ENCODE results near the gene MROH7.

The MROH7 gene

DNA sequence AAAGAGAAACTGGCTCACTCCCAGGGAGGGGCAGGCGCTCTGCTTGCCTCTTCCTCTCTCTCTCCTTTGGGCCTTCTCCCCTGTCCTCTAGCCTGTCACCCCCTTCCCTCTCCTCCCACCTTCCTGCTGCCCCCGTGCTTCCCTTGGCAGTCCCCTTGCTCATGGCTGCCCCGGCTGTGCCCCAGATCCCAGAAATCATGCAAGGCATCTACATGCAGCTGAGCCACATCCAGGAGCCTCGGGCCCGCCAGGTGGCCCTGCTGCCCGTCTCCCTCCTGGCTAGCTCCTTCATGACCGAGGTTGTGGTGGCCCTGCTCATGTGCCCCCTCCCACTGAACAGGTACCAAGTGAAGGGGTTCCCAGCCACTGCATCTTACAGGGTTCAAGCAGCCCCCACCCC is 38.1 kb downstream of the MROH7 start:
- TF ChIP-seq, protein P1, sequence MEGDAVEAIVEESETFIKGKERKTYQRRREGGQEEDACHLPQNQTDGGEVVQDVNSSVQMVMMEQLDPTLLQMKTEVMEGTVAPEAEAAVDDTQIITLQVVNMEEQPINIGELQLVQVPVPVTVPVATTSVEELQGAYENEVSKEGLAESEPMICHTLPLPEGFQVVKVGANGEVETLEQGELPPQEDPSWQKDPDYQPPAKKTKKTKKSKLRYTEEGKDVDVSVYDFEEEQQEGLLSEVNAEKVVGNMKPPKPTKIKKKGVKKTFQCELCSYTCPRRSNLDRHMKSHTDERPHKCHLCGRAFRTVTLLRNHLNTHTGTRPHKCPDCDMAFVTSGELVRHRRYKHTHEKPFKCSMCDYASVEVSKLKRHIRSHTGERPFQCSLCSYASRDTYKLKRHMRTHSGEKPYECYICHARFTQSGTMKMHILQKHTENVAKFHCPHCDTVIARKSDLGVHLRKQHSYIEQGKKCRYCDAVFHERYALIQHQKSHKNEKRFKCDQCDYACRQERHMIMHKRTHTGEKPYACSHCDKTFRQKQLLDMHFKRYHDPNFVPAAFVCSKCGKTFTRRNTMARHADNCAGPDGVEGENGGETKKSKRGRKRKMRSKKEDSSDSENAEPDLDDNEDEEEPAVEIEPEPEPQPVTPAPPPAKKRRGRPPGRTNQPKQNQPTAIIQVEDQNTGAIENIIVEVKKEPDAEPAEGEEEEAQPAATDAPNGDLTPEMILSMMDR (IDR thresholded peaks at IDR 0.05; ENCODE audit: insufficient read depth, low read length, missing control alignments) = no peak
- no peak overlapping the region for H3K4me3 ChIP-seq (ENCODE audit: low read depth, low read length)
- ChIA-PET CTCF (interaction anchor here (1.2 to 1.5 kb wide), 3 partner anchors 9 to 113 kb away, joined by 3 read pairs; no protein-coding TSS in a partner anchor), POLR2A (no interaction called here)
- no peak for DNase-seq (ENCODE audit: low read depth, low spot score)

DNA sequence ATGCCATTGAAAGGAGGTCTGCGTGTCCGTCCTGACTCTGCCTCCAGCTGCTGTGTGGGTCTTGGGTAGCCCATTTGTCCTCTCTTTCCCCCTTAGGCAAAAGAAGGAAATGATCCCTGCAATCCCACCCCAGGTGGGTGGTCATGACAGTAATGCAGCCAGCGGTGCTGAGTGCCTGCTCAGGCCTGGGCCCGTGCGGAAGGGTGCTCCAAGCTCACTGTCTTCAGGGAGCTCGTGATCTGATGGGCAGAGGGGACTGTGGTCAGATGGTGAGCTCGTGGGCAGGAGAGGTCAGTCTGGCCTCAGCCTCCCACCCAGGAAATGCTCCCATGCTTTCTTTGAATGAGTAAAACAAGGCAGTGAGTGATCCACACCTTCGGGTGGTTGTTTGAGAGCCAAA is 38.8 kb downstream of the MROH7 start:
- no peak for DNase-seq (ENCODE audit: low read depth, low spot score)
- no peak overlapping the region for H3K4me3 ChIP-seq (ENCODE audit: low read depth, low read length)
- TF ChIP-seq, protein P1 (IDR thresholded peaks at IDR 0.05; ENCODE audit: insufficient read depth, low read length, missing control alignments) = no peak
- CTCF ChIA-PET = interaction anchor here (1.0 to 1.8 kb wide), 4 partner anchors 9 to 112 kb away, joined by 3 to 9 read pairs (median 3); no protein-coding TSS in a partner anchor
- POLR2A ChIA-PET = no interaction called here

DNA sequence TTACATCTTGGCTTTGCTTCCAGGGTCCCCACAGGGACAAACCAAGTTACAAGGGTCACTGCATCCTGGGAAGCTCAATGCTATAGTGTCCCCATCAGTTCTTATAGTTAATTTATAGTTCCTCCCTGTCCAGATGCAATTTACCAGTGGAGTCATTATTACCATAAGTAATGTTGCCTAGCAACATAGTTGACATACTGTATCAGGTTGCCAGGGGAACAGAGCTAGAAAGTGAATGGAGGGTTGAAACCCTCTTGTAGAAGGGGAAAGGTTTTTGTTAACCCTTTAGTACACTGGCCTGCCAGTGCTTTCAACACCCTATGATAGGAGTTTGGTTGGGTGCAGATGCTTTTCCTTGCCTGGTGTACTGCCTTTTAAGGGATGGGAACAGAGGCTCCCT is 39.8 kb downstream of the MROH7 start:
- ChIA-PET CTCF (interaction anchor here (1.0 to 1.8 kb wide), 2 partner anchors 9 to 10 kb away, joined by 3 to 9 read pairs; no protein-coding TSS in a partner anchor), POLR2A (no interaction called here)
- DNase-seq (ENCODE audit: low read depth, low spot score) = no peak
- TF ChIP-seq, protein P1 (IDR thresholded peaks at IDR 0.05; ENCODE audit: insufficient read depth, low read length, missing control alignments) = no peak
- H3K4me3 ChIP-seq (ENCODE audit: low read depth, low read length) = no peak overlapping the region

DNA sequence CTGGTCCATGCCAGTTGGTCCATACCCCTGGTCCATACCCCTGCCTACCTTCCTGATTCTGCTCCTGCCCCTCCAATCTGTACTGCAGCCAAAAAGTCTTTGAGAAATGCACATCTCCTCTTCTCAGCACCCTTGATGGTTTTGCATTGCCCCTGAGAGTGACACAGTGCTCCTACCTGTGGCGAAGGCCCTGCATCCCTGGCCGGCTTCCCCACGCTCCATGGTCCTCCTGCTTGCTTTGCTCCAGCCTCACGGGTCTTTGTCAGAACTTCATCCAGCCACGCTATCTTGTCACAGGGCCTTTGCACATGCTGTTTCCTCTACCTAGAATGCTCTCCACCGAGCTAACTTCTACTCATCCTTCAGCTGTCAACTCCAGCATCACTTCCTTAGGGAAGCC is 41.9 kb downstream of the MROH7 start:
- ChIA-PET CTCF (no interaction called here), POLR2A (no interaction called here)
- TF ChIP-seq, protein P1 (IDR thresholded peaks at IDR 0.05; ENCODE audit: insufficient read depth, low read length, missing control alignments) = no peak
- H3K4me3 ChIP-seq (ENCODE audit: low read depth, low read length) = no peak overlapping the region
- DNase-seq (ENCODE audit: low read depth, low spot score) = no peak

DNA sequence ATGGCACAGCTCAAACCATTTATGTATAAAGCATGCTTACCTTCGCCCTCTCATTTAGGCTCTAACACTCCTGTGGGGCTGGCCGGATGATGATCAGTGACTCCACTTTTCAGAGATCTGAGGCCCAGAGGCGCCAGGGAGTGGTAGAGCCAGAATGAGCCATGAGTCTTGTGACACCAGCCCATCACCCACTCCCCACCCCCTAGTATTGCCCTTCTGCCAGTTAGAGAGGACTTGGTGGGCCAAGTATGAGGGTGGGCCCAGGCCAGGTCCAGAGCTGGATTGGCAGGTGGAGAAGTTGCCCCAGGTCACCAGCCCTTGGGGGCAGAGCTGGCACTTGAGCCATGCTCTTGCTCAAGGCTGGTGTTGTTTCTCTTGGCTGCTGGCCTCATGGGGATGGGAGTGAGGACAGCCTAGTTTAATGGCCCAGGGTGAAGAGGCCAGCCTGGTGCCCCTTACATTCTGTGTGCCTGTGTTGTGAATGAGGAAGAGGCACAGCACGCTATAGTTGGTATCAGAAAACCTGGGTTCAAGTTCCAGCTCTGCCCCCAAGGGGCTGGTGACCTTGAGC is 43.8 kb downstream of the MROH7 start:
- TF ChIP-seq, protein P1 (IDR thresholded peaks at IDR 0.05; ENCODE audit: insufficient read depth, low read length, missing control alignments) = no peak
- H3K4me3 ChIP-seq (ENCODE audit: low read depth, low read length) = no peak overlapping the region
- no peak for DNase-seq (ENCODE audit: low read depth, low spot score)
- ChIA-PET CTCF (interaction anchor here (1.1 to 1.7 kb wide), 2 partner anchors 264 to 337 kb away, joined by 3 to 4 read pairs; no protein-coding TSS in a partner anchor), POLR2A (no interaction called here)

DNA sequence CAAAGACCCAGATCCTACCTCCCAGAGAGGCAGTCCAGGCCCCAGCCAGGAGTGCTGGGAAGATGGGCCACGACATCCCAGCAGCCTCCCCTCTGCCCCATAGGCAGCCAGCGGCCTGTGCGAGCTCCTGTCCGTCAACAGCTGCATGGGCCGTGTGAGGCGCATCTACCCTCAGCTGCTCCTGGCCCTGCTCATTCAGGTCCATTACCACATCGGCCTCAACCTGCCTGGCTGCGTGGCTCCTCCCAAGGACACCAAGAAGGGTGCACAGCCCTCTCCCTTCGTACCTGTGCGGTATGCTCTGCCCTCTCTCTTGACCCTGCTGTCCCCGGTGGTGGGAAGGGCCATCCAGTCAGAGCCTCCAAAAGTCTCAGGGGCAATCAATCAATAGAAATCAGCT is 44.6 kb downstream of the MROH7 start:
- ChIA-PET POLR2A (no interaction called here), CTCF (interaction anchor here (1.7 kb wide), 1 partner anchor 336 kb away, joined by 3 read pairs; no protein-coding TSS in a partner anchor)
- no peak for DNase-seq (ENCODE audit: low read depth, low spot score)
- H3K4me3 ChIP-seq (ENCODE audit: low read depth, low read length) = no peak overlapping the region
- TF ChIP-seq, protein P1 (IDR thresholded peaks at IDR 0.05; ENCODE audit: insufficient read depth, low read length, missing control alignments) = no peak
